Amygdala (tissue), 56 donors: ENCODE results near the gene REV3L.
"Not testable (repeated sequence)": the region's sequence is repeated elsewhere in the genome, so short reads cannot be mapped to it uniquely, and the experiment has no call there.

Source experiments
- DNase-seq, 56 donors: peaks; one replicate each; lab custom pipeline; 2025; lab: John Stamatoyannopoulos, UW

REV3L gene, protein sequence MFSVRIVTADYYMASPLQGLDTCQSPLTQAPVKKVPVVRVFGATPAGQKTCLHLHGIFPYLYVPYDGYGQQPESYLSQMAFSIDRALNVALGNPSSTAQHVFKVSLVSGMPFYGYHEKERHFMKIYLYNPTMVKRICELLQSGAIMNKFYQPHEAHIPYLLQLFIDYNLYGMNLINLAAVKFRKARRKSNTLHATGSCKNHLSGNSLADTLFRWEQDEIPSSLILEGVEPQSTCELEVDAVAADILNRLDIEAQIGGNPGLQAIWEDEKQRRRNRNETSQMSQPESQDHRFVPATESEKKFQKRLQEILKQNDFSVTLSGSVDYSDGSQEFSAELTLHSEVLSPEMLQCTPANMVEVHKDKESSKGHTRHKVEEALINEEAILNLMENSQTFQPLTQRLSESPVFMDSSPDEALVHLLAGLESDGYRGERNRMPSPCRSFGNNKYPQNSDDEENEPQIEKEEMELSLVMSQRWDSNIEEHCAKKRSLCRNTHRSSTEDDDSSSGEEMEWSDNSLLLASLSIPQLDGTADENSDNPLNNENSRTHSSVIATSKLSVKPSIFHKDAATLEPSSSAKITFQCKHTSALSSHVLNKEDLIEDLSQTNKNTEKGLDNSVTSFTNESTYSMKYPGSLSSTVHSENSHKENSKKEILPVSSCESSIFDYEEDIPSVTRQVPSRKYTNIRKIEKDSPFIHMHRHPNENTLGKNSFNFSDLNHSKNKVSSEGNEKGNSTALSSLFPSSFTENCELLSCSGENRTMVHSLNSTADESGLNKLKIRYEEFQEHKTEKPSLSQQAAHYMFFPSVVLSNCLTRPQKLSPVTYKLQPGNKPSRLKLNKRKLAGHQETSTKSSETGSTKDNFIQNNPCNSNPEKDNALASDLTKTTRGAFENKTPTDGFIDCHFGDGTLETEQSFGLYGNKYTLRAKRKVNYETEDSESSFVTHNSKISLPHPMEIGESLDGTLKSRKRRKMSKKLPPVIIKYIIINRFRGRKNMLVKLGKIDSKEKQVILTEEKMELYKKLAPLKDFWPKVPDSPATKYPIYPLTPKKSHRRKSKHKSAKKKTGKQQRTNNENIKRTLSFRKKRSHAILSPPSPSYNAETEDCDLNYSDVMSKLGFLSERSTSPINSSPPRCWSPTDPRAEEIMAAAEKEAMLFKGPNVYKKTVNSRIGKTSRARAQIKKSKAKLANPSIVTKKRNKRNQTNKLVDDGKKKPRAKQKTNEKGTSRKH (N-terminal part only)

DNA sequence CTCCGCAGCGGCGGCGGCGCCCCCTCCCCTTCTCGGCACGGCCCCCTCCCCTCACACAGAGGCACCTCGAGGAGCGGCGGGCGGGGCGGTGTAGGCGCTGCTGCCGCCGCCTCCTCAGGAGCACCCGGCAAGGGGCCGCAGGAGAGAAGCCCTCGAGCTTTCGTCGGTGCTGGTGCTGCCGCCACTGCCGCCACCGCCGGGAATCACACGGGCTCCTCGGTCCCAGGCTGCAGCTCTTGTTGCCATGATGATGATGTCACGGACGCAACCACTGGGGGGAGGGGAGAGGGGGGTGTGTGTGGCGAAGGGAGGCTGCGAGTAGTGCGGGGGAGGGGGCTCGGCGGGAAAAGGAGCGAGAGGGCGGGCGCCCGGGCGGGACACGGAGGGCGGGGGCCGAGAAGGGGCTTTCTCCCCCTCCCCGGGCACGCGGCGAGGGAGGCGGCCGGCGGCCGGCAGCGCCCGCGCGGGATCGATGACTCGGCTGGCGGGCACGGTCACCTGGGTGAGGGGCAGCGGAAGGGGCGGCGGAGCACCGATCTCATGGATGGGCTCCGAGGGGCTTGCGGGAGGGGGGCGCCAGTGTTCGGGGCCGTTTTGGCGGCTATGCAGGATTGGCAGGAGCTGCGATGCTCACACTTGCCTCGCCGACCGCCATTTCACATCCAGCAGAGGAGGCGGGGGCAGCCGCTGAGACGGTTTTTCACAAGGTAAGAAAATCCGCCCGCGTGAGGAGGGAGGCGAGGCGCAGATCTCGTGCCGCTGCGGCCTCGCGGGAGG, at the start of gene REV3L:
TSS of gene REV3L (minus strand) at position 260 of the 777 bp plus-strand sequence. CDS start 330 bp downstream, outside the sequence.
- peak; percentile 52 to 95 (median 84) for DNase-seq

DNA sequence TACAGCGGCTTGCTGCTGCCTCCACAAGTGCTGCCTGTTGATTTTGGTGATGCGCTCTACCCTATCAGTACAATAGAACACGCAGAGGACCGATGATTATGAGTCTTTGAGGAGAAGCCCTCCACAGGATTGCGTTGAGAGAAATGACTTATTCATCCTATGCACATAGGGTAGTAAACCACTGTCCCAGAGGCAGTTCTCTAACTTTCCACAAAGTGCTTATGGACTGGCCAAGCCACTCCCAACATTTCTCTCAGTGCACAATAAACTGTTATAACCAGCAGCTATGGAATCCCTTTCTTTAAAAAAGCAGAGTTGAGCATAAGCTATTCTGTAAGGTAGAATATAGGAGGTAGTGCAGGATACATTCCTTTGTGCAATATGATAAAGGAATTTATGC, 48.2 kb upstream of the REV3L start:
- no peak for DNase-seq

DNA sequence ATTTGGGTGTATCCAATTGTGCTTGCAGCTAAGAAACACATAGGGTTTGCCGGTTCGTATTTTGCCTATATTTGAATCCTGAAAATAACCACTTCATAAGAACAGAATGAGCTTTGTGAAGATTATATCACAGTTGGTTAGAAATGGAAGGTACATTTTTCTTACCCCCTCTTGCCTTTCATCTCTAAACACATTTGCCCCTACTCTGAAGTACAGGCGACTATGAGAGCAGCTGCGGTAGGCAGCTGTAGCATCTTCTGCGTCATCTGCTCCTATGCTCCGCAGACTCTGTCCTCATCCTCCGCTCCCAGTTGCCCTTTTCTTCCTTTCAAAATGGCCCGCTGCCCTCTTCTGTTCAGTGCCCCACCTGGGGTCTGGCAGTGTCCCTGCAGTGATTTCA, 47.6 kb upstream of the REV3L start:
- DNase-seq = no peak

DNA sequence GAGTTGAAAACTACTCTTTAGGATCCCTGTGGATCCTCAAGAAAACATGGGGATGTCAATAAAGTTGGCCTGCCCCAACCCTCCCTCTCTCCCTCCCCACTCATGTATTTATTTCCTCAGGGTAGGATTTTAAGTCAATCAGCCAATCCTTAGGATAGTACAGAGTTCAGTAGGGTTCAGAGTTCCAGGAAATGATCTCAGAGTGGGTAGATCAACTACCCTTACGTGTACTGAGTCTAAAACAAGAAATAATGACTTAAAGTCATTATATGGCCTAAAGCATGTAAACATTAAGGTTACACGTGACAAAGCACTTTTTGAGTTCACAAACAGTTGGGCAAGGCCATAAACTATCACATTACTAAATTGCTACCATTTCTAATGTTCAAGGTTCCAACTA, 47.2 kb upstream of the REV3L start:
- no peak for DNase-seq

DNA sequence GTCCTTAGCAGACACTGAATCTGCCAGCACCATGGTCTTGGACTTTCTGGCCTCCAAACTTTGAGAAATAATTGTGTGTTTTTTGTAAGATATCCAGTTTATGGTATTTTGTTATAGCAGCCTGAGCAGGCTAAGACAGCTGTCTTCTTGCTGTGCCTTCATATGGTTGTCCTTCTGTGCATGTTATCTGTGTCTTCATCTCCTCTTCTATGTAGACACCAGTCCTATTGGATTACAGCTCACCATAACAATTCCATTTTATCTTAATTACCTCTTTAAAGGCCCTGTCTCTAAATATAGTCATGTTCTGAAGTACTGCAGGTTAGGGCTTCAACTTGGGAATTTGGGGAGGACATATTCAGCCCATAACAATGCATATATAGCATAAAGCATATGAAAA, 44.3 kb upstream of the REV3L start:
- no peak for DNase-seq

DNA sequence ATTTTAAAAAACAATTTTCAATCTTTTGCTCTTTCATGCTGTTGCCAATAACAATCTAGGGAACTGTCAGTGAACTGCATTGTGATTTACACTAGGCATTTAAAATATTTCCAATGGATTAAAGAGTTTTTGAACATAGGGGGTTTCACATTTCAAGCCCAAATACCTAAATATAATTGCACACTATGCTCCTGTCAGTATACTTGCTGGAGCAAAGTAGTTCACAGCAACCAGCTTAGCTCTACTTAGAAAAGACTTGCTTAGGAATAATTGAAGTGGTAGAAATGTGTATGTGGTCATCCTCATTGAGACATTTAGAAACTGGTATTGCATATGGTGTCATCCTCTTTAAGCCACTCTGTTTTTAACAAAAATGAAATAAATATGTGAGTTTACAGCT, 41.7 kb upstream of the REV3L start:
- DNase-seq = no peak

DNA sequence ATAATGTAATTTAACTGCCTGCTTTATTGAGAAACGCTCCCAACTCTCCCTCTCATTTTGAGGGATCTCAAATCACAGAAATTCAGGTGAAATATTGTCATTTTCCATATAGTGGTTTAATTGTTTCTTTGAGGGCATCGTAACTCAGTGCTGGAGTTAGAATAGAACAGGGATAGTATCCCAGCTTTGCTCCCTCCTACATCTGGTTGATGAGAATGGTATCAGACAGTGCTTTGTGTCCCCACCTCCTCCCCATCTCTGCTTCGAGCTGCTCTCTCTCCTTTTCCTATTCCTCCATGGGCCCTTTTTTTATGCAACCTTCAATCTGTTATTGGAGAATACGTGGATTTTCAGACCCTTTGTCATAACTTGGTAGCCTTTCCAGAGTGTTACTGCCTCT, 41.2 kb upstream of the REV3L start:
- DNase-seq = no peak

DNA sequence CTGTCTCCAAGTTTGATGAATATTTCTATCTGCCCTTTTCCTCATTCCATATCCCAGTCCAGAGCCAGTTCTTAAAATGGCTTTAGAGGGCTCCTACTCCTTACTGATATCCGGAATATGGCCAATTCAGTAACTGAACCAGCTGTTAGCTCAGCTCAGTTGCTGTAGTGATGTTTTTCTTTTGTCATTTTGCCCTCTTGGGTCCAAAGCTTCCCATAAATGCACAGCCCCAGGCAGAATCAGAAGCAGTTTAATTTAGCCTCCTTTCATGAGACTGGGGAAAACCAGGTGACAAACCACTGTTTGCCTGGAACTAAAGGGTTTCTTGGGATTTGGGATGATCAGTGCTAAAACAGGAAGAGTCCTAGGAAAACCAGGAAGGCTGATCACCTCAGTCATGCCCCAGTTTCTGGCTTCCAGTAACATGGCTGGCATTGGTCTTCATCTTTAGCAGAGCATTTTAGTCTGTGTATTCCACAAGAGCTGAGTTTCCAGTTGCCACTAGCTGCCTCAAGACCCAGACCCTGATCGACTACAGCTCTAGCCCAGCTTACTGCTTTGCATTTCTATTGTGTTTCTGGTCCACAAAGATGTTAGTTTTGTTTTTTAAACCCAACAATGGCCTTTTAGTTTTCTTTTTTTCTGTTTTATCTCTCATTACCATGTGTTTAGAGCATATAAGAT, 40.6 kb upstream of the REV3L start:
- DNase-seq = peak in 1 of 56 donors; percentile 32

DNA sequence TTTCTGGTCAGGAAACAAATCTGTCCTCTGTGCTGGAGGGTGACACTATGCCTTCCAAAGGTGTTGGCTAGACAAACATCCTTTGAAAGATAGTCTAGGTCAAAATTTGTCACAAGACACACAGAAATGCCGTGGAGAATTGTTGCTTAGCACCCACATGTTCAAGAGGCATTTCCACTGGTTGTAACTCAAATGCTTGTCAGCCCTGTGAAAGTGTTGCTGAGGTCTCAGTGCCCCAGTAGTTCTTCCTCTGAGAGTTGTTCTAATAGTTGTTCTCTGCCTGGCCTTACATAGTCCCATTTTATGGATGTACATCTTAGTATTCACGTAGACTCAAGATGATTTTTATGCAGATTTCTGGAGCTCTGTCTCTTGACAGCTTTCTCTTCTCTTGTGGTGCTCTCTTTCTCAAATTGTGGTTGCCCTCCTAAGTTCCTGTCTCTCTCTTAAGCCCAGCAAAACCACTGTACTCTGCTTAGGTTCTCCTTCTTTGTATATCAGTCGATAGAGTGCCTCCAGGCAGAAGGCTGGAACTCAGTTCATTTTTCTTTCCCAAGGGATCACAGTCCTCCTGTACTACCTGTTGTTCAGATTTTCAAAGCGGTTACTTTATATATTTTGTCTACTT, 39.5 kb upstream of the REV3L start:
- DNase-seq = no peak

DNA sequence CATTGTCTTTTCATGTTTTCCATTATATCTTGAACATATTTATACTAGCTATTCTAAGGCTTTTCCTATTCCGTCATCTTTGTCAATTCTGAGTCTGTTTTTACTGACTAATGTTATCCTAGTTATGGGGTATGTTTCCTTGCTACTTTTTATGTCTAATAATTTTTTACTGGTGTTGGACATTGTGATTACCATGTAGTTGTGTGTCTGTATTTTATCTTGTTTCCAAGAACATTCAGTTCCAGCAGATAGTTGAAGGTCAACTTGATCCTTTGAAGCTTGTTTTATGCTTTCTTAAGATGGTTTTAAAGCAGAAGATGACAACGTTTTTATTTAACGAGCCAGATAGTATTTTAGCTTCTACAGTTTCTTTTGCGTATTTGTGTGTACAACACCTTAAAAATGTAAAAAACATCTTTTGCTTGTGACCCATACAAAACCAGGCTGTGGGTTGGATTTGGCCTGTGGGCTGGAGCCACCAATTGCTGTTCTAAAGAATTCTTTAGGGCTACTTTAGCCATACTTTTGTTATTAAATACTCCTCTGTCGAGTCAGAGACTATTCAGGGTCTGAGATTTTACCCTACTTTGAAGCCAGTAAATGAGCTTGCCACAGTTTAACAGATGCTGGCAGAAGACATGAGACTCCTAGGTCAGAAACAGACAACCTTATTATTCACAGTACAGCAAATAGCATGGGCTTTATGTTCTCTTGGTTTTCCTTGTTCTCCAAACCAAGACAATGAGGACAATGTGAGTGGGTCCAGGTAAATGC, 38.7 kb upstream of the REV3L start:
- no peak for DNase-seq

DNA sequence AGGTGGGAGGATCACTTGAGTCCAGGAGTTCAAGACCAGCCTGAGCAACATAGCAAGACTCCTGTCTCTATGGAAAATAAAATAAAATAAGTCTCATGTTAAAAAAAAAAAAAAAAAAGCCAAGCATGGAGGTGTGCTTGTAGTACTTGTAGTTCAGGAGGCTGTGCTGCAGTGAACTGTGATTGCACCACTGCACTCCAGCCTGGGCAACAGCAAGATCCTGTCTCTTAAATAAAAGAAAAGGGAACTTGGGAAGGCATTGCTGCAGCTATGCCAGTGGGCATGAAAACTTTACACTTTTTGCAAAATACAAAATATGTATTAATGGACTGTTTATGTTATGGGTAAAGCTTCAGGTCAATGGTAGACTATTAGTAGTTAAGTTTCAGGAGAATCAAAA, 37.5 kb upstream of the REV3L start:
- no peak for DNase-seq

DNA sequence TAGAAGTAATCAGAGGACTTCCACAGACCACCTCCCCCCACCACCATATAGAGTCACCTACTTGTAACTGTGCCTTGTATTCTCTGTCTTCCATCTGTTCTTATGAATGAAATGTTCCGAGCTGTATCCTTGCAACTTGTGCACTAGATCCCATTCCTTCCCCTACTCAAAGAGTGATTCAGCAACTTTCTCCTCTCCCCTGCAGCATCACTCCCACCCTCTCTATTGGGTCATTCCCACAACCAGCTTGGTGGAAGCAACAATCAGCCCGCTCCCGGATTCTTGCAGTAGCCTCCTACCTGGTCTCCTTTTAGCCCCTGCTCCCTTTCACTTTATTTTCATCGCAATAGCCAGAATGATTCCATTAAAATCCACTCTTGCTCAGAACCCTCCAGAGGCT, 34.9 kb upstream of the REV3L start:
- DNase-seq = no peak

DNA sequence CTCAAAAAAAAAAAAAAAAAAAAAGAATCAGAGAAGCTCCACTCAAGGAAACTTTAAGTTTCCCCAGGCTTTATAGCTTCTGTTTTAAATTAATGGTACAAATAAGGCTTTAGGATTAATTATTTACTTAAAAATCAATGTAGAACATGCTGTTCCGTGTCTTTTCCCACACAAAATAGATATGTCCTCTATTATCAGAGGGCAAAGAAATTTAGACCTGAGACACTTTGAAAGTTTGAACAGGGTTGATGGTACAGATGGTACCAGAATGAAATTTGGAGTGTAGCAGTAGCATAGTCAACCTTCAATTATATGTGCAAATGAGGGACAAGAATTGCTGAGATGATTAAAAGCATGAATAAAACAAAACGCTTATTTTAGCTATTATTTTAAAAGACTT, 32.2 kb upstream of the REV3L start:
- no peak for DNase-seq

DNA sequence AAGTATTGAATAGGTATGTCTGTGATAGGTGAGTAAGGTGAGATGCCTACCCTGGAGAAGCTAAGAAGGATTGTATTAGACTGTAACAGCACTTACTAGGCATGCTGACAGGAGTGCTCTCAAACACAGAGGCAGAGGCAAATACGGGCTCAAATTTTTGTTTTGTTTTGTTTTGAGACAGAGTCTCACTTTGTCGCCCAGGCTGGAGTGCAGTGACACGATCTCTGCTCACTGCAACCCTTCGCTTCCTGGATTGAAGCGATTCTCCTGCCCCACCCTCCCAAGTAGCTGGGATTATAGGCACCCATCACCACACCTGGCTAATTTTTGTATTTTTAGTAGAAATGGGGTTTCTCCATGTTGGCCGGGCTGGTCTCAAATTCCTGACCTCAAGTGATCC, 31.5 kb upstream of the REV3L start:
- not testable (repeated sequence) for DNase-seq

DNA sequence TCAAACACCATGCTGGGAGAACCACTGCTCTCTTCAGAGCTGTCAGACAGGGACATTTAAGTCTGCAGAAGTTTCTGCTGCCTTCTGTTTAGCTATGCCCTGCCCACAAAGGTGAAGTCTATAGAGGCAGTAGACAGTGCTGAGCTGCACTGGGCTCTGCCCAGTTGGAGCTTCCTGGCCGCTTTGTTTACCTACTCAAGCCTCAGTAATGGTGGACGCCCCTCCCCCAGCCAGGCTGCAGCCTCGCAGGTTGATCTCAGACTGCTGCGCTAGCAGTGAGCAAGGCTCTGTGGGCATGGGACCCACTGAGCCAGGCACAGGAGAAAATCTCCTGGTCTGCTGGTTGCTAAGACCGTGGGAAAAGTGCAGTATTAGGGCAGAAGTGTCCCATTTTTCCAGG, 24.2 kb upstream of the REV3L start:
- not testable (repeated sequence) for DNase-seq

DNA sequence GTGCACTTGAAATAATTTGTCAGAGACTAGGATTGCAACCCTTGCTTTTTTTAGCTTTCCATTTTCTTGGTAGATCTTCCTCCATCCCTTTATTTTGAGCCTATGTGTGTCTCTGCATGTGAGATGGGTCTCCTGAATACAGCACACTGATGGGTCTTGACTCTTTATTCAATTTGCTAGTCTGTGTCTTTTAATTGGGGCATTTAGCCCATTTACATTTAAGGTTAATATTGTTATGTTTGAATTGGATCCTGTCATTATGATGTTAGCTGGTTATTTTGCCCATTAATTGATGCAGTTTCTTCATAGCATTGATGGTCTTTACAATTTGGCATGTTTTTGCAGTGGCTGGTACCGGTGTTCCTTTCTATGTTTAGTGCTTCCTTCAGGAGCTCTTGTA, 22.5 kb upstream of the REV3L start:
- not testable (repeated sequence) for DNase-seq

DNA sequence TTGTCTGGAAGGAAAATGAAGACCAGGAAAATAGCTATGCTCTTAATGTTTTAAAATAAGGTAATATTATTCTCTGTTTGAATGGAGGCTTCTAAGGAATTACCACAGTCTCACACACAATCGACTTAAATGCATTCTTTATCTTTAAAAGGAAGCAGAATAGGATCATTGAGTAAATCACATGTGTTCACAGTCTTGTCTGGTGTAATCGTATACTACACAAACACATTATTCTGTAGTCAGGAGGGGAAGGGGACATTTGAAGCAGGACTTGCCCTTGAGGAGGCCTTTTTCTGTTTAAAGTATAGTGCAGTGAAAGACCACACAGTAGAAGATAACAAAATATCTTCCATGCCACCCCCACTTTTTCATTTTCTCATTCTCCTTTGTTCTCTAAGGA, 20.6 kb upstream of the REV3L start:
- DNase-seq = no peak

DNA sequence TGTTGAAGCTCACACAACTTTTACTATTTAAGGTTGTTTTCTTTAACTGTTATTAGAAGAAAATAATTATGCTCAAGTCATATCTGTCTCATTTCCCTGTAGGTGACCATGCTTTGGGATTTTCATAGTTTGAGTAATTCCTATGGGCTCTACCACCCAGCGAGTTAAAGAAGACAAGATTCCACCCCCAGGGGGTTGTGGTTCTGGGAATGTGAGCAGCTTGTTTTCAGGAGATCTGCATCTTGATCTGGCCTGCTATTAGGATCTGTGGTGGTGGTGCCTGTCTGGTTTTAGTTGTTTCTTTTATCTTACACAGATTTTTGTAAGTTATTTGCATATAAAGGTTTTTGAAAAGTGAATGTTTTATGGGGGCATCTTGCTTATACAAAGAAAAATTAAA, 20.2 kb upstream of the REV3L start:
- DNase-seq = no peak
